SKM-1 treated with dmso at 0.1 percent for 144 hours (cell line): ENCODE data around the gene HS3ST5.

ENCODE experiments used
- DNase-seq: peaks from one replicate; lab custom pipeline; 2025; ENCODE audit not compliant: unreplicated experiment; lab: John Stamatoyannopoulos, UW

The HS3ST5 gene

DNA sequence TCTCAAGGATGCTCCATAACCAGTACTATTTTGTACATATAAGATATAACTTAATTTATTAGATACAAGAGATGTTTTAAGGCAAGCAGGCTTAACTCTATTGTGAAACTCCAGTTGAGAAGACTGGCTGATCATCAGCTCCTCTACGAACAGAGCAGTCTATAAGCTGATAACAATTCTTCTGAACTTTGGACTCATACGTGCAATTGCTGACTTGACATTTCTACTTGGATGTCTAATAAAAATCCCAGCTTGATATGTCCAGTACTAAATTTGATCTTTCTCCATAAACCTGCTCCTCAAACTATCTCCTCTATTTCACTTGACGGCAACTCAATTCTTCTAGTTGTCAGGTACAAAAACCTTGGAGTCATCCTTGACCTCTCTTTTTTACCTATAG, 141.9 kb downstream of the HS3ST5 start:
- no peak for DNase-seq

- no peak for DNase-seq
Observed at GRCh38 chr6:114195631-114196403, 147.0 kb downstream of the HS3ST5 start.

DNA sequence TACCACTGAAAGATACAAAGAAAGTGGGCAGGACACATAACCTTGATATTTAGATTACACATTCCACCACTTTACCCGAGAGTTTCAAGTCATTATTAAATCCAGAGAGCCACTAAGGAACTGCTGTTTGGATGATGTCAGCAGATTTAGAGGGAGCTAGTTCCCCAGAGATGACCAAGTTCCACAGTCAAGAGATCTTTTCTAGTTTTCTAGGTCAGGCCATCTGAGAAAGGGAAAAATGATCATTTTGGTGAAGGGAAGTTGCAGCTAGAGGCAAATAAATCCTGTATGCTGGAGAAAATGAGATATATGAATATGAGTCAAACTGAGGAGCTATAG, 147.8 kb downstream of the HS3ST5 start:
- DNase-seq: no peak

- no peak for DNase-seq
Observed at GRCh38 chr6:114194362-114195026, 148.3 kb downstream of the HS3ST5 start.

- DNase-seq: no peak
Observed at GRCh38 chr6:114187563-114187962, 155.3 kb downstream of the HS3ST5 start.

DNA sequence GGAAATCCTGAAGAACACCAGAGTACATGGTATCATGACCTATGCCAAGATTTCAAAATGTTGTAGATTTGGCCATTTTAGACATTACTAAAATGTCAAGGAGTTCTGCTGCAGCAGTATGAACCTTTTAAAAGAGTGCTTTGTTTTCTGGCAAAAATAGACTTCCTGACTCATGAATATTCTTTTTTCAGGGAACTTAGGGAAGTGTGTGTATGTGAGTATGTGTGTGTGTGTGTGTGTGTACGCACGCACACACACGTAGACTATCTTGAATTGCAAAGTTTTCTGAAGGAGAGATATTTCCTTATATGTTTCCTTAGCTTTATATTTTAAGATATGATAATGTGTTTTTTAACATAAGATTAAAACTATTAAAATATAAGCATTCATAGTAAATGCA, 161.2 kb downstream of the HS3ST5 start:
- no peak for DNase-seq

DNA sequence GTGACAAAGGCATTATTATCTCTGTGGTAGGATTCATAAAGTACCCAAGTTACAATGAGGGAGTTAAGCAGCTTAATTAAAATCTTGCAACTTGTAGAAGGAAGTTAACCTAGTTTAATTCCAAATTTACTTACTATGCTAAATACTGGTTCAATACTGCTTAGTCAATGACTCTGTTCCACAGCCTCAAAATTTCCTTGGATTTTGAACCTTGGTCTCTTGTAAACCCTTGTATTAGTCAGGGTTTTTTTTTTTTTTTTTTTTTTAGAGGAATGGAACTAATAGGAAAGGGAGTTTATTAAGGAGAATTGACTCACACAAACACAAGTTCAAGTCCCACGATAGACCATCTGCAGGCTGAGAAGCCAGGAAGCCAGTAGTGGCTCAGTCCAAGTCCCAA, 163.4 kb downstream of the HS3ST5 start:
- no peak for DNase-seq

DNA sequence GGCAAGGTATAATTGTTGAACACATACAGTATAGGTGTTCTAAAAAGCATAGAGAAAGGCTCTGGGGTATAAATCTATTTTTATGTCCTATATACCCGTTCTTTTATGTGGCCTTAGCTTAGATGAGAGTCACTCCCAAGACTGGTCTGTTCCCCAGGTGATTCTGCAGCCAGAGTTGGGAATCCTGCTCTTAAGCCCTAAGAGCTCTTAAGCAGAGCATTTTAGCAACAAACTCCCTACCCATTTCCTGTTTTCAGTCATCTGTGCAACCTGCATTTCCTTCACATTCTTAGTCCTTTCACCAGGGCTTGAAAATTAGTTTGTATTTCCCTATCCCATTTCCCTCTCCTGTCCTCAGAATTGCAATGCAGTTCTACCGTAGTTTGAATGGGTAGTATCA, 166.1 kb downstream of the HS3ST5 start:
- no peak for DNase-seq

- DNase-seq: no peak
Observed at GRCh38 chr6:114172576-114173260, 170.1 kb downstream of the HS3ST5 start.

DNA sequence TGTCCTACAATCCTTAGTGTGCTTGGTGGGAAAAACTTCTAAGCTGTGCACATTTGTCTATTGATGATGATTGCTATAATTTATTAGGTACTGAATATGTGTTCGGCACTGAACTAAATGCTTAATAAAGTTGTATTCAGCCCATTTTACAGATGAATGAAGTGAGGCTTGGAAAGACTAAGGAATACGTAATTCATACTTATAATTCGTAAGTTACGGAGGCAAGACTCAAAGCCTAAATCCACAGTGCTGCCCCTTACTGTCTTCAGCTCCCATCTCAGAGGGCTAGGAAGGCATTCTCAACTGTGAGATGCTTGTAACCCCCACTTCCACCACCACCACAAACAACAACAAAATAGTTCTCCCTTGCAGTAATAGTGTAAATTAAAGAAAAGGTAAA, 171.3 kb downstream of the HS3ST5 start:
- DNase-seq: no peak

DNA sequence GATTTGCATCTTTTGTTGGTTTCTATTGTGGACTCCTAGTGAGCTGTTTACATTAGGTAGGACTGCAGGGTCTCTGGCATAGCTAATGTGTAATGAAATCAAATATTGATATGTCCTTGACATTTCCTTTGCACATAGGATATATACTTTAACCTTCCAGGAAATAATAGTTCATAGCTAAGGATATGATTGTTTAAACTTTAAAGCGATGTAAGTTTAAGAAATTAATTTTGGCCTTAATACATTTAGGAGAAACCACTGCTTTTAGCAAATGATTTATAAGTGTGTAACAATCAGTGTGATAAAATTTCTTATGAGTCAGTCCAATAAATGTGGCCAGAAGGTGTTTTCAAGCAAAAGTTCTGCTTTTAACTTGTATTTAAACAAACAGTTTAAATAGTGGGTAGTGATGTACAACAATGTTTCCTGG, 171.8 kb downstream of the HS3ST5 start:
- no peak for DNase-seq

DNA sequence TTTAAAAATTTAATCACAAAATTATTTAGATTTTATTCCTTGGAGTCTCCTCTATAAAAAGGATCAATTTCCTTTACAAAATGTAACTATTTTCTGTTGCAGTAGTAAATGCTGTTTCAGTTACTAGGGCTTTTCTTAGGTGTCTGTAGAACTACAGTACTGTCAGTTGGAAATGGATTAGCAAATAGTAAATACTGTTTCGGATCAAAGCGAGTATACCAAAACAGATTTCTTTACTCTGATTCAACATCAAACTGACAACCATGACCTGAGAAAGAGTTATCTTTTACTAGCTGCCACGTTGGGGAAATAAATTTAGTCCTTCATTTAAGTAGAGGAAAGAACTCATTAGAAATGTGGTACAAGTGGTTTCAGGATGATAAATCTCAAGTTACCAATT, 172.5 kb downstream of the HS3ST5 start:
- no peak for DNase-seq

GRCh38 chr6:114169763-114170162, 173.1 kb downstream of the HS3ST5 start:
- no peak for DNase-seq

DNA sequence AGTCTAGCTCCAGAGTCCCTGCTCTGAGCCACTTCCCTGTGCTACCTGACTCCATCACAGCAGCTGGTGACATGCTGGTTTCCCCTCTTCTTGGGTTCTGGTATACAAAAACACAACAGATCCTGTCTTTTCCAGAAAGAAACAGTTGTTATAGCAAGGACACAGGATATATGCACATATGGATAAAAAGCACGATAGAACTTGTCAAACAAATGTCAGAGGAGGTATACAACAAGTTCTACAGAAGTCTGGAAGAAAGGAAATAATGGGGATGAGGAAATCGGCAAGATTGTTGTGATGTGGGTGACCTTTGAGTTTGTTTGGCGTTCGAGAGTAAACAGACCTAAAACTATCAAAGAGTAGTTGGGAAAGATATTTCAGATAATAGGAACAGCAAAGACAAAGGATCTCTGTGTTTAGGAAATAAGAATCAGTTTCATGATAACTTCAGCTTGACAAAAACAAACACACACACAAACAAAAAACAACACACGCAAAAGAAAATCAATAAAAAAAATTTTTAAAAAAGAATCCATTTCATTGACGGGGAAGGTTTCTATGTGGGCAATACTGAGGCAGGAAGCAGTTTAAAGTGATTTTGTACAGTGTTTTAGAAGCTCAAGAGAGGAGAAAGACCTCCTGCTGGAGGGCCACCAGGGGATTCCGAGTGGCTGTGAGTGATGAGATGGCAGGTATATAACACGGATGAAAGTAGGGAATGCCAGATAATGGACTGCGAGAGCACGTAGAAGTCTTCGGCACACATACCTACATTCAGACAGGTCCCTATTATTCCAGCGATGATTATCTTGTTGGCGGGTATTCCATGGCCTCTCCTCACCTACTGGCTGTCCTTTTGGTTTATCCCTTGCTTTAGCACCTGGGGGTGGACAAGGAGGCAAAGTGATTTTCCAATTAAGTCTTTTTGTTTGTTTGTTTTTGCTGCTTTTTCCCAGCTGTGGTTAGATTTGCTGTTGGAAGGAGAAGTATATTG, 174.9 kb downstream of the HS3ST5 start:
- DNase-seq: no peak

- no peak for DNase-seq
Observed at GRCh38 chr6:114164207-114164606, 178.6 kb downstream of the HS3ST5 start.

- DNase-seq: no peak
Observed at GRCh38 chr6:114162691-114163347, 180.0 kb downstream of the HS3ST5 start.

DNA sequence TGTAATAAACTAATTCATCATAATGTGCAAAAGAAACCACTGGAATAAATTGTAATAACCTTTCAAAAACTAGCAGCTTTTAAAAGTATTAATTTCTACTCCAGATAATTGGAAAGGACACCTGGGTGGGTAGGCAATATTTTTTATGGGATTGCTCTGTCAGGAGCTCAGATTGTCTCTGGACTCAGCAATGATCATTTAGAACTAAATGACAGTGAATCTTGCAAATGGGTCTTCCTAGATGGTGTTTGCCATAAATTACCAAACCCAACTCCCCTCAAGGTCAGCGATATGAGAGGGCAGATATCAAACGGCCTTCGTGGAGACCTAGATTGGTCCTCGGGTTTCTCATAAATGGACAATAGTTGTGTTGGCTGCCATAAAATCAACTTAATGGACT, 181.9 kb downstream of the HS3ST5 start:
- no peak for DNase-seq

- DNase-seq: no peak
Observed at GRCh38 chr6:114159727-114160126, 183.1 kb downstream of the HS3ST5 start.

- DNase-seq: no peak
Observed at GRCh38 chr6:114158838-114159694, 183.8 kb downstream of the HS3ST5 start.

- no peak for DNase-seq
Observed at GRCh38 chr6:114158411-114158810, 184.4 kb downstream of the HS3ST5 start.
